GM12872 (cell line): ENCODE measurements around the gene WLS.

Source experiments
- CTCF ChIP-seq: IDR thresholded peaks from 3 replicates; pipeline ENCODE4 v1.5.1; 2011; ENCODE audit warnings: low read depth, mild to moderate bottlenecking, low read length, moderate library complexity; ENCODE audit not compliant: insufficient read depth

Gene WLS

GRCh38 chr1:68158837-68159236 is 73.5 kb downstream of the WLS start:
- no peak for TF ChIP-seq CTCF

- no peak for TF ChIP-seq CTCF
Measured at GRCh38 chr1:68157416-68157815, 74.9 kb downstream of the WLS start.

GRCh38 chr1:68151690-68152089 is 80.6 kb downstream of the WLS start:
- TF ChIP-seq CTCF, result no peak

- TF ChIP-seq CTCF, result no peak
Measured at GRCh38 chr1:68149907-68150306, 82.4 kb downstream of the WLS start.

- no peak for TF ChIP-seq CTCF
Measured at GRCh38 chr1:68149110-68149798, 83.1 kb downstream of the WLS start.

GRCh38 chr1:68148631-68149030 is 83.7 kb downstream of the WLS start:
- TF ChIP-seq CTCF, result no peak

GRCh38 chr1:68147534-68148171 is 84.7 kb downstream of the WLS start:
- TF ChIP-seq CTCF, result no peak
